ENCODE data around the gene CLRN2.
"Not testable (repeated sequence)": the region's sequence is repeated elsewhere in the genome, so short reads cannot be mapped to it uniquely, and the experiment has no call there.

Gene CLRN2

DNA sequence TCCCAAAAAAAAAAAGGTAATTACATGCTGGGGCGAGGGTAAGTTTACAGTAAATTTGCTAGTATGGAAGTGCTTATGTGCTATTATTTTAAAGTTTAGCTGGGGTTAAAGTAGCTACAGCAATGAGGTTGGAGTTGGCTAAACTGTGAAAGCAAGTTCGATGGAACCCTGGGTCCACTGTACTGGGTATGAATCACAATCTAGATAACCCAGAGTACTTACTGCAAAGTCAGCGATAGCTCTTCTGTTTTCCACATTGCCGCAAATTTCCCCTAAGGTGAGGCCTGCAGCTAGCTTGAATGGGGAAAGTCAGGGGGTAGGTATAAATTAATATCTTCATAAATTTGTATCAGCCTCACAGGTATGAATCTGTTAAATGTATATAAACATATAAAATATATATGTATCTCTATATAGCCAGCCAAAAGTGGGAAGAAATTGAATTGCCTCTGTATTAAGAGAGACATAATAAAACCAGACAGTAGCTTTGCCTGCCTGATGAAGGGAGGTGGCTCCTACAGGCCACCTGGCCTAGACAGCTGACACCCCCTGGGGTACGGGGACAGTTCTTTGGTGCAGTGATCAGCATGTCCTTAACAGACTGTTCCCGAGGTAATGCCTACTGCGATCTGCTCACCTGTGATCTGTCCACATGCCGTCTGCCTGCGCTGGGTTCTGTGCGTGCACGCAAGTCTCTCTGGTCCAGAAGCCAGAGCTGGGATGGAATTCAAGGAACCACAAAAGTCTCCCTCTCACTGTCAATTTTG is 30.6 kb downstream of the CLRN2 start:
- no peak for DNase-seq (ENCODE audit: low spot score)

DNA sequence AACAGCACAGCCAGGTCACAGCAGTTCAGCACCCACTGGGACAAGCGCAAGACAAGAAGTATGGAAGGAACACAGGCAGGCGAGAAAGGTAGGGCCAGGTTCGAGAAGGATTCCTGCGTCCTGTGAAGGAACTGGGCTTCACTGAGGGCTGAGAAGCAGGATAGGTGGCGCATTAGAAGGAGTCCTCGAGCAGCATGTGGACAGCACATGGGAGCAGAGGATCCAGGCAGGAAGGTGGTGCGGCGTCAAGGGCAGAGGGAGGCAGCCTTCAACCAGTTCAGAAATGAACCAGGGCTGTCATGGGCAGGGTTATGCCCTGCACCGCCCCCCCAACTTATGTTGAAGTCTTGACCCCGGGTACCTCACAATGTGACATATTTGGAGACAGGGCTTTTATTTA is 31.3 kb downstream of the CLRN2 start:
- DNase-seq (ENCODE audit: low spot score) = no peak

DNA sequence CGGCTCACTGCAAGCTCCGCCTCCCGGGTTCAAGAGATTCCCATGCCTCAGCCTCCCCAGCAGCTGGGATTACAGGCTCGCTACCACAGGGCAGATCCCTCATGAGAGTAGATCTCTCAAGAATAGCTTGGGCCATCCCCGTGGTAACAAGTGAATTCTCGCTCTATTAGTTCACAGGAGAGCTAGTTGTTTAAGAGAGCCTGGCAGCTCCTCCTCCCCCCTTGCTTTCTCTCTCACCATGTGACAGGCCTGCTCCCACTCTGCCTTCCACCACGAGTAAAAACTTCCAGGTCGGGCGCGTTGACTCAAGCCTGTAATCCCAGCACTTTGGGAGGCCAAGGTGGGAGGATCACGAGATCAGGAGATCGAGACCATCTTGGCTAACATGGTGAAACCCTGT is 31.7 kb downstream of the CLRN2 start:
- no peak for DNase-seq (ENCODE audit: low spot score)

DNA sequence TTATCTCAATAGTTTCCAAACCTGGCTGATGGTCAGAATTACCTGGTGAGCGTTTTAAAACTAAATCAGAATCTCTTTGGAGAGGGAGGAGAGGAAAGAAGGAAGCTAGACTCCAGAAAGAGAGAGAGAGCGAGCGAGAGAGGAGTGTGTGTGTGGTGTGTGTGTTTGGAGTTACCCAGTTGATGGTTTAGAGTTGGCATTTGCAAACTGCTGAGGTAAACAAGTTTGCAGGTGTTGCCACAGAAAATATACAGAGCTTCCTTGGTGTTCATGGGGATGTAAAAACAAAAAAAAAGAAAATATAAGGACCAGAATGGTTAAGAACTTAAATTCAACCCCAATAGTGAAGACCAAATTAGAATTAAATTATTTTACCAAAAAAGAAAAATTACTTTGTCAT is 35.6 kb downstream of the CLRN2 start:
- no peak for DNase-seq (ENCODE audit: low spot score)

DNA sequence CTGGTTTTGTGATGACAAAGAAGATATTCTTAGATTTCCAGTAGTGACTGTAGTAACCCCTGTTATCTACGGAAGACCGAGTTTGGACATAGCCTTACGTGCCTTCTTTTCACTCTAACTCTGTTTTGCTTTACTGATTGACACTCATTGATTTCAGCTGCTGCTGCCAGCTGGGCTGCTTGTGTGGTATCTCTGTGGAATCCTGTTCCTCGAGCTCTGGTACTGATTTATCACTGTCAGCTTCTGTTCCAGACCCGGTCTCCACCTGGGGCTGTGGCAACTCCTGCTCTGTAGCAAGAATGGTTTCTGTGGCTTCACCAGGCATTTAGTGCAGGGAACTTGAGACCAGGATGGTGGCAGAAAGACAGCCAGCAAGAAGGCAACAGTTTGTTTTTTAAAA is 37.5 kb downstream of the CLRN2 start:
- no peak for DNase-seq (ENCODE audit: low spot score)

DNA sequence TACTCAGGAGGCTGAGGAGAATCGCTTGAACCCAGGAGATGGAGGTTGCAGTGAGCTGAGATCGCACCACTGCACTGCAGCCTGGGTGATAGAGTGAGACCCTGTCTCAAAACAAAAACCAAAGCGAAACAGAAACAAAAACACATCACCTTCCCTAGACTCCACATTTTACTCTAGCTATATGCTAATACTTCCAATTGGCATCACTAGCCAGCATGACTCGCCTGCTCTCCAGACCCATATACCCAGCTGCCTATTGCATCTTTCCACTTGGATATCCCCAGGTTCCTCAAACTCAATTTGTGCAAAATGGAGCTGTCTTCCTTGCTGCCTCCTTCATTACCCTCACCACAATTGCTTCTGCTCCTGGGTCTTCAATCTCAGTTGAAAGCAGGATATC is 39.6 kb downstream of the CLRN2 start:
- DNase-seq (ENCODE audit: low spot score) = no peak

DNA sequence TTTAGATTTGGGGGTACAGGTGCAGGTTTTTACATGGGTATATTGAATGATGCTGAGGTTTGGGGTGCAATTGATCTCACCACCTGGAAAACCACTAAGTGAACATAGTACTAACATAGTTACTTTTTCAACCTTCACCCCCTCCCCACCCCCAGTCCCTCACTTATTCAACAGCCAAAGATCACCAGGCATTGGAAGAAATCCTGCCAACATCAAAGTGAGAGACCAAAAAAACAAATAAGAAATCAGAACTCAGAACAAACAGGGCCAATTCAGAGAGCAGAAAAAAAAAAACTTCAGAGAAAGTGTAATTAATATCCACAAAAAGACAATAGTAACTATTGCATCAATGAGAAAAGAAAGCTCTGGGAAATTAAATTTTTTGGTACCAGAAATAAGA is 41.5 kb downstream of the CLRN2 start:
- no peak for DNase-seq (ENCODE audit: low spot score)

DNA sequence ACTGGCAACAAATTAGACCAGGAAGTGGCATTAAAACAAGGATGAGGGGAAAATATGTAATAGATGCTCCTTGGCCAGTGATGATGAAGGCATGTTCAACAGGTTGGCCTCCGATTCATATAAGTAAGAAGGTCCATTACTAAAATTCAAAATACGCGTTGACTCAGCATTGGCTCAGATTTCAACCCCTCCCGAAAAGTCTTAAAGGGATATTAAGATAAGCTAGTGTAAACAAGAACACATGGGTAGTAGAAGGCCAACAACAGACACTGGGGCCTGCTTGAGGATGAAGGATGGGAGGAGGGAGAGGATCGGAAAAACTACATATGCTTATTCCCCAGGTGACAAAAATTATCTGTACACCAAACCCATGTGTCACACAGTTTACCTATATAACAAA is 42.9 kb downstream of the CLRN2 start:
- DNase-seq (ENCODE audit: low spot score) = no peak

DNA sequence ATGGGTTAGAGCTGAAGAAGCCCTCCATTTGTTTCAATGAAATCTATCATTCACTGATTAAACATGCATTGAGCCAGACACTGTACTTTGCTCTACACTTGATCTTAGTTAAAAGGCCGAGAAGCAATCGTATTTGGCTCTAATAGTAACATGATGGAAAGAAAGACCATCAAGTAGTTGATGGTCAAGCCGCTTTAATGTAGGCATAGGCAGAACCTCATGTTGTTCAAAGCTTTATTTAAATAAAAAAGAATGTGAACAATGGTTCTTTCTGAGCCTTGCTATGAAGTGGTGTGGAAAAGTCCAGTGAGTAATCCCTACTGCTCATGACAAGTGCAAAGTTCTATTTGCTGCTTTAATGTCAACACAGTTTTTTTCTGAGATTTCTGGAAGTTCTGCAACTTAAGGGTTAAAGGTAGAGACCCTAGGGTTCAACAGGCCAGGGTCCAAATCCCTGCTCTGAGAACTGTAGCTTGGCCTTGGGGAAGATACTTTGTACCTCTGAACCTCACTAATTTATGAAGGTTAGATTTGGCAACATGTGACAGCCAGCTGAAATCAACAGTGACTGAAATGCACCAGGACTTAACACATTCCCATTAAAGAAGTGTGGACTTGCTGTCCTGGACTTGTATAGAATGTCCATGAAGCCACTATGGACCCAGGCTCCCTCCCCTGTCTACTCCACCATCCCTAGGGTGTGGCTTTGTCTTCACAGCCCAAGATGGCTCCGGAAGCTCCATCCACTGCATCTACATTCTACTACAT is 44.2 kb downstream of the CLRN2 start:
- DNase-seq (ENCODE audit: low spot score) = no peak

DNA sequence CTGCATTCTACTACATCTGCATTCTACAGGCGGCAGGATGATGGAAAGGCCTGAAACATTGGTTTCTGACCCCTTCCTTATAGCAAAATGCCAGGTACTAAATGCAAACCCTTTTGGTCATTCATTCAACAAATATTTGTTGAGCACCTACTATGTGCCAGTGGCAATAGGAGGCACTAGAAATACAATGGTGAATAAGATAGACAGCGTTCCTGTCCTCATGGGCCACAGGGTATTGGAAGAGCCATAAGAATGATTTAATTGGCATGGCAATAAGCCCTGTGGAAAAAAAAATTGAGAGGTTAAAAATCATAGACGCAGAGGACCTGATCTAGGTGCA is 44.7 kb downstream of the CLRN2 start:
- no peak for DNase-seq (ENCODE audit: low spot score)

DNA sequence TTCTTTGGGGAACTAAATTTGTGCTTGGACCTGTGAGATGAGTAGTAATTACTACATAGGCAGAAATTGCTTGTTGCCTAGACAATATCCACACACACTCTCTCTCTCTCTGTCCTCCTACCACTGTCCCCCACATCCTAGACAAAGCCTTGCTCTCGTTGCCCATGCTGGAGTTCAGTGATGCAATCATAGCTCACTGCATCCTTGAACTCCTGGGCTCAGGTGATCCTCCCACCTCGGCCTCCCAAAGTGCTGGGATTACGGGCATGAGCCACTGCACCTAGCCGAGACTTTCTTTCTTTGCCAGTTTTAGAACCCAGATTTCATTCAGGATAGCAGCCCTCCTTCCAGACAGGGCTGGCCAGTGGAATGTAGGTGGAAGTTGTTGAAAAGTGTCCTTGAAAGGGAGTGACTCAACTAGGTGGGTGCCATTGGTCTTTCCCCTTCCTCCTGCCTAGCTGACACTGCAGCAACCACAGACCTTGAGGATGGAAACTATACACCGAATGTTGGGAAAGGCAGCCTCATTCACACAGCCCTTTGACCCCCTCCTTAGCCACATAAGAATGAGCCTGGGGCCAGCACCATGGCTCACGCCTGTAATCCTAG is 45.2 kb downstream of the CLRN2 start:
- DNase-seq (ENCODE audit: low spot score) = no peak

DNA sequence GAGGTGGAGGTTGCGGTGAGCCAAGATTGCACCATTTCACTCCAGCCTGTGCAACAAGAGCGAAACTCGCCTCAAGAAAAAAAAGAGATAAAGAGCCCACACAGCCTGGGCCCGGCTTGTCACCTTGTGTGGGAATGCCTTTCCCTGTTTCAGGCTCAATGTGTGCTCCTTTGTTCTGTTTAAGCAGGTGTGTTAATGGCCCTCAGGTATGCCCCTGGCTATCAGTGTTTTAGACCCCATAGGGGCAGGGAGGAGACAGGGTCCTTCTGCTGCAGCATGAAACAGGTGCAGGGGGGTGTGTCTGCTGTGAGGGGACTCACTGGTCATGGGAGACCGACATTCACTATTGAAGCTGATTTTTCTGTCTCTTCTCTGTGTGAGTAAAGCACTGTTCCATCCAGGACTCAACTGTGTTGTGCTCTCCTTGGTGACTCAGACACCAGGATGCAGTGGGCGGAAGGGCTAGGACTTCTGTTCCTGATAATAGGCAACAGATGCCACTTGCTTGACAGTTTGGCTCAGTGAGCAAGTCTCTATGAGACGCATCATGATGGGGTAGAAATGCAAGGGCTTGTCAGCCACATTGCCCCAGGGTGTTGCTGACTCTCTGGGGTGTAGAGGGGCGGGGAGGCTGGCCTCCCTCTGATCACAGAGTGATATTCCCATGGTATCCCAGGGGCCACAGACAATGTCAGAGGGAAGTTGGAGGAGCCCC is 46.4 kb downstream of the CLRN2 start:
- peak; percentile 82 for DNase-seq (ENCODE audit: low spot score)

DNA sequence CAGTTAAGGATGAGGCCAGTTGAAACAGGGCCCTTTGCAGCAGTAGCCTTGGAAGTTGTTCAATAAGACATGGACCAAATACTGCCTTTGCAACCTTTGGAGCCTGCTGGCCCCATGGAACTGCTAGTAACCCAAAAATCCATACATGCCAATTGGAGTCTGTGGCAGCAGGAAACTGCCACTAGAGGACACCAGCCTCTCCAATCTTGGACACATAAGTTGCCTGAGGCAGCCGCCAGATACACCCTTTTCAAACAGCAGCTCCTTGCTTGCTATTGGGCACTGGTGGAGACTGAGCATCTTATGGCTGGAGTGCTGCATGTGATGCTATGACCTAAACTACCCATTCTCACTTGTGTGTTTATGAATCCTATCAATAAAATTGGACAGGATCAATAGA is 47.2 kb downstream of the CLRN2 start:
- no peak for DNase-seq (ENCODE audit: low spot score)

DNA sequence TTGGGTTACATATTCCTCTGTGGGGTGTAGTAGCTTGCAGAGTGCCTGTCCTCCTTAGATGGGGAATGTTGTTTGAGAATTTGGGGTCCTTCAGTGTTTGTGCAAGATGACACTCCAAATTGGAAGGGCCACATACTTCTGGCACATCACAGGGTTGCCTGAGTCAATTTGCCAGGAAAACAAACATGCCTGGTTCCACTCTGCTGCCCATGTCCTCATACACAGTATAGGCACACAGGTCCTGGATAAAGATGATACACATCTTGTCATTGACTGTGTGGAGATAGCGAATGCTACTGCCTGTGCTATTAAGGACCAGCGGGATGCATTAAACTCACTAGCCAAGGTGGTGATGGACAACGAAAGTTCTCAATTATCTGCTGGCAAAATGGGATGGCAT is 50.9 kb downstream of the CLRN2 start:
- no peak for DNase-seq (ENCODE audit: low spot score)

DNA sequence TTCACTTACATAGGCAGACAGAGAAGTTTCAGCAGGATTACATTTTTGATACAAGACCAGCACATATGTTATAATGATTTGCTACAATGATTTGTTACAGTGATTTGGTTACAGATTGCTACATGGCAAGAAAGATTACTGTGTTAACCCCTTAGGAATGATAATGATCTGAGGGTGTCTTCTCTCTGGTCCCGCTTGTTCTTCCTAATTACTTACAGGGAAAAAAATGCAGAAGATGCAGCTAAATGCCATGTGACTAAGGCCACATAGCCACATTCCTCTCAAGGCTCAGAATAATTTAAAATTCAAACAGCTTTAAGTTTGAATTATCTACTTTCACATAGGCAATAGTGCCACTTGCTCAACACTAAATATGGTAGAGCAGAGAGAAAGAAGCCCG is 52.3 kb downstream of the CLRN2 start:
- peak; percentile 46 for DNase-seq (ENCODE audit: low spot score)

DNA sequence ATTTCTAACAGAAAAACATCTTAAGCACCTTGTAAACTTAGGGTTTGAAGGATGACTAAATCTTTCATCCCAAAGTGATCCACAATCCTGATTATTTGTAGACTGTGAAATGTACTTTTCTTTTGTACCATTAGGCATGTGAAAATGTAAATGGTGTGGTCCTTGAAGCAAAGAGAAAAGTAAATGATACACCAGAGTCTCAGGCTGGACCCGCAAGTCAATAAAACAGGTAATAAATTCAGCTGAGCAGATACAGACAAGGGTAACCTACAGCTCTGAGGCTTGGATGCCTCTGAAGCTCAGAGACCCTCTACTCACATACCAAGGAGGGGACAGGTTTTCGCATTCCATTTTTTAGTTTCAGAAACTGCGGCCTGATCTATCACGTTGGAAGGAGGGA is 59.2 kb downstream of the CLRN2 start:
- no peak for DNase-seq (ENCODE audit: low spot score)

DNA sequence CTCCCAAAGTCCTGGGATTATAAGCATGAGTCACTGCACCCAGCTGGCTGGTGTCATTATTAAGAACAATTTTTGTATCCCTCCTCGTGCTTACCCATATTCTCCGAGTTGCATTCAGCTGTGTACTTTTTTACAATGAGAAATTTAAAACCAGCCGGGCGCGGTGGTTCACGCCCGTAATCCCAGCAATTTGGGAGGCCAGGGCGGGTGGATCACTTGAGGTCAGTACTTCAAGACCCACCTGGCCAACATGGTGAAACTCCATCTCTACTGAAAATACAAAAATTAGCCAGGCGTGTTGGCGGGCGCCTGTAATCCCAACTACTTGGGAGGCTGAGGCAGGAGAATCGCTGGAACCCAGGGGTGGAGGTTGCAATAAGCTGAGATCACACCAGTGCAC is 60.2 kb downstream of the CLRN2 start:
- not testable (repeated sequence) for DNase-seq (ENCODE audit: low spot score)
